ENCODE measurements around the gene CRIP3.

- TF ChIP-seq POLR2A (IDR thresholded peaks at IDR 0.05; ENCODE audit: low read depth, low read length) (no peak), RAD21 (IDR thresholded peaks at IDR 0.05; ENCODE audit: insufficient read depth, low read depth, low read length) (peak; percentile 52), PRDM15 (CRISPR knock-in tag; IDR thresholded peaks at IDR 0.05) (no peak)
Measured at GRCh38 chr6:43355862-43356590, 47.4 kb upstream of the CRIP3 start.
